ENCODE data around the gene CT47C1.
A peak's percentile ranks its signal among the peaks of the same experiment; 100 is the strongest.
"Not testable (repeated sequence)": the region's sequence is repeated elsewhere in the genome, so short reads cannot be mapped to it uniquely, and the experiment has no call there.

Gene CT47C1

DNA sequence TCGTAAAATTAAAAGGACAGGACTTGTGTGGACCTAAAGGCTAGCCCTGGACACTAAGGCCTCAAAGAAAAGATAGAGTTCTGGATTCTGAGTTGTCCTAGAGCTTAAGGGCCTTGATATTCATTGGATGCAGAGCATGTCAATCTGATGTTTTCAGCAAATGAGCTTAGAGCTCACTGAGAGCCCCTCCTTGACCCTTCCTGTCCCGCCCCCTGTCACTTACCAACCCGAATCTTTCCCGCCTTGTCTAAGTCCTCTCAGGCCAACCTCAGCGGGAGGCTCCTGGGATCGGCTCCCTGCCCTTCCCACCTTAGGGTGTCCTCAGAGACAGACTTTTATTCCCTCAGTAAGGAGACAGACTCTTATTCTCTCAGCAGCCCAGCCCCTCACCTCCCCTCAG, at the start of gene CT47C1:
TSS of gene CT47C1 (plus strand) at position 250 of the 400 bp plus-strand sequence. CDS start 233 bp downstream, outside the sequence.
- DNase-seq: no peak
- in situ Hi-C loops (cut with MboI; ENCODE audit: low pct_unique_long_range_greater_than_20kb, low sequenced_read_pairs): no loop called here

DNA sequence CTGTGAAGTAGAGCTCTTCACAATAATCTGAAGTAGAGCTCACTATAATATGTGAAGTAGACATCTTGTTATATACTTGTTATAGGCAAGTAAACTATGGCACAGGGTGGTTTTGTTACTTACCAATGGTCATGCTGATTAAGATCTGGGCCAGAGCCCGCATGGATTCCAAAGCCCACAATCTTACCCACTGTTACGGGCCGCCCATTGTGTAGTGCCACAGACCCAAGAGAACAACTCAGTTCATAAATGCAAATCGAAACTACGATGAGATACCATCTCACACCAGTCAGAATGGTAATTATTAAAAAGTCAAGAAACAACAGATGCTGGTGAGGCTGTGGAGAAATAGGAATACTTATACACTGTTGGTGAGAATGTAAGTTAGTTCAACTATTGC, 46.9 kb upstream of the CT47C1 start:
- DNase-seq: no peak

DNA sequence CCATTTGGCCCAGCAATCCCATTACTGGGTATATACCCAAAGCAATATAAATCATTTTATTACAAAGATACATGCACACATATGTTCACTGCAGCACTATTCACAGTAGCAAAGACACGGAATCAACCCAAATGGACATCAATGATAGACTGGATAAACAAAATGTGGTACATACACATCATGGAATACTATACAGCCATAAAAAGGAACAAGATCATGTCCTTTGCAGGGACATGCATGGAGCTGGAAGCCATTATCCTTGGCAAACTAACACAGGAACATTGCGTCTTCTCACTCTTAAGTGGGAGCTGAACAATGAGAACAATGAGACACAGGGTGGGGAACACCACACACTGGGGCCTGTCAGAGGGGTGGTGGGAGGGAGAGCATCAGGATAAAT, 46.4 kb upstream of the CT47C1 start:
- DNase-seq; in situ Hi-C loops (cut with MboI; ENCODE audit: low pct_unique_long_range_greater_than_20kb, low sequenced_read_pairs): not testable (repeated sequence)

More for the DNA sequence above, 46.9 kb upstream of the CT47C1 start:
- in situ Hi-C loops (cut with MboI; ENCODE audit: low pct_unique_long_range_greater_than_20kb, low sequenced_read_pairs): no loop called here

DNA sequence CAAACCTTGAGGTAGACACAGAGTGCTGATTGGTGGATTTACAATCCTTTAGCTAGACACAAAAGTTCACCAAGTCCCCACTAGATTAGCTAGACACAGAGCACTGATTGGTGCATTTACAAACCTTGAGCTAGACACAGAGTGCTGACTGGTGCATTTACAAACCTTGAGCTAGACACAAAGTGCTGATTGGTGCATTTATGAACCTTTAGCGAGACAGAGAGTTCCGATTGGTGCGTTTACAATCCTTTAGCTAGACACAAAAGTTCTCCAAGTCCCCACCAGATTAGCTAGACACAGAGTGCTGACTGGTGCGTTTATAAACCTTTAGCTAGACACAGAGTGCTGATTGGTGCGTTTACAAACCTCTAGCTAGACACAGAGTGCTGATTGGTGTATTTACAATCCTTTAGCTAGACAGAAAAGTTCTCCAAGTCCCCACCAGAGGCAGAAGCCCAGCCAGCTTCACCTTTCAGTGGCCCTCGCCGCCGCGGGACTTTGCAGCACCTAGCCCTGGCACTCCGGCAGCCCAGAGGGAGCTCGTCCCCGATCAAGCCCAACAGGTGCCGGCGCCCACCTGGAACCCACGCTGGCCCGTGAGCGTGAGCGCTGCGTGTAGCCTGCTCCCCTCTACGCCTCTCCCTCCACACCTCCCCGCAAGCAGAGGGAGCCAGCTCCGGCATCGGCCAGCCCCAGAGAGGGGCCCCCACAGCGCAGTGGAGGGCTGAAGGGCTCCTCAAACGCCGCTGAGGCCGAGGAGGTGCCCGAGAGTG, 44.6 kb upstream of the CT47C1 start:
- in situ Hi-C loops (cut with MboI; ENCODE audit: low pct_unique_long_range_greater_than_20kb, low sequenced_read_pairs): not testable (repeated sequence)

DNA sequence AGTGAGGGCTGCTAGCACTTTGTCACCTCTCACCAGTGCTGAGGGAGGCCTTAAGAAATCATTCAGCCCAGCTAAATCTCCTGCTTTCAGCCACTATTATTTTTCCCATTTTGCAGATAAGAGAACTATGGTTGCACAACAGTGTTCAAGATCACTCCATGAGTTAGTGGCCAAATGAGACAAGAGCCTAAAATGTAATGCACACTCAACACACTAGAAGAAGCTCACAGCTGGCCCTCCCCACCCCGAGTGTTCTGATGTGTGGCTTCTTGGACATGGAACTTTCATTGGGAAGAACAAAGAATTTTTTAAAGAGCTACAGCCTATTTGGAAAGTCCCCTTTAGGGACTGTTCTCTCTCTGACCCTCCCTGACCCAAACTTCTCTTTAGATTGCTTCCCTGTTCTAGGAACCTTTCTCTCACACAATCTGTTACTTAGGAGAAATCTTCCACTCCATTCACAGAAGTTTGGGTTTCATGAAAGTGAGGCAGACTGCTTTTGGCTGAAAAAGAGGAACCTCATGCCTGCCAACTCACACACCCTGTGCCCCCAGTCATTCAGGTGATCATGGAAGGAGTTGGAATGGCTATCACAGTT, 44.0 kb upstream of the CT47C1 start:
- in situ Hi-C loops (cut with MboI; ENCODE audit: low pct_unique_long_range_greater_than_20kb, low sequenced_read_pairs): no loop called here
- peak; percentile 26 for DNase-seq

More for the DNA sequence above, 44.6 kb upstream of the CT47C1 start:
- not testable (repeated sequence) for DNase-seq

DNA sequence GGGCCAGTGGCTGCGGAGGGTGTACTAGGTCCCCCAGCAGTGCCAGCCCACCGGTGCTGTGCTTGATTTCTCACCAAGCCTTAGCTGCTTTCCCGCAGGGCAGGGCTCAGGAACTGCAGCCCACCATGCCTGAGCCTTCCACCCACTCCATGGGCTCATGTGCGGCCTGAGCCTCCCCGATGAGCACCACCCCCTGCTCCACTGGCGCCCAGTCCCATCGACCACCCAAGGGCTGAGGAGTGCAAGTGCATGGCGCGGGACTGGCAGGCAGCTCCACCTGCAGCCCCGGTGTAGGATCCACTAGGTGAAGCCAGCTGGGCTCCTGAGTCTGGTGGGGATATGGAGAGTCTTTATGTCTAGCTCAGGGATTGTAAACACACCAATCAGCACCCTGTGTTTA, 43.1 kb upstream of the CT47C1 start:
- in situ Hi-C loops (cut with MboI; ENCODE audit: low pct_unique_long_range_greater_than_20kb, low sequenced_read_pairs): not testable (repeated sequence)

DNA sequence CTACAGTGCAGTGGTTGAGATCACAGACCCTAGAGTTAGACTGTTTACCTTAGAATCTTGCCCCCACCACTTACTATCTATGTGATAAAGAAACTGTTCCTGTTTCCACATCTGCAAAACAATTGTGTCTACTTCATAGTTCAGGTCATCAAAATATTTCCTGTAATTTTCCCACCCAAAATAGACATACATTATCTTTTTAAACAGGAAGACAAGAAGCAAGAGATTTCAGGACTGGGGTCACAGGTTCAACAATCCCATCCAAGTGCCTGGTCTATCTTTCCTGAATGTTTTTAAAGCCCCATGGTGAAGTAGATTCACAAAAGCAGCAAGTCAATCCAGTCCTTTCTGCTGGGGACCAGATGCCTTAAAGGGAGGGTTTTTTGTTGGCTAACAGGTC, 41.8 kb upstream of the CT47C1 start:
- no peak for DNase-seq
- in situ Hi-C loops (cut with MboI; ENCODE audit: low pct_unique_long_range_greater_than_20kb, low sequenced_read_pairs): no loop called here

More for the DNA sequence above, 43.1 kb upstream of the CT47C1 start:
- DNase-seq: not testable (repeated sequence)

DNA sequence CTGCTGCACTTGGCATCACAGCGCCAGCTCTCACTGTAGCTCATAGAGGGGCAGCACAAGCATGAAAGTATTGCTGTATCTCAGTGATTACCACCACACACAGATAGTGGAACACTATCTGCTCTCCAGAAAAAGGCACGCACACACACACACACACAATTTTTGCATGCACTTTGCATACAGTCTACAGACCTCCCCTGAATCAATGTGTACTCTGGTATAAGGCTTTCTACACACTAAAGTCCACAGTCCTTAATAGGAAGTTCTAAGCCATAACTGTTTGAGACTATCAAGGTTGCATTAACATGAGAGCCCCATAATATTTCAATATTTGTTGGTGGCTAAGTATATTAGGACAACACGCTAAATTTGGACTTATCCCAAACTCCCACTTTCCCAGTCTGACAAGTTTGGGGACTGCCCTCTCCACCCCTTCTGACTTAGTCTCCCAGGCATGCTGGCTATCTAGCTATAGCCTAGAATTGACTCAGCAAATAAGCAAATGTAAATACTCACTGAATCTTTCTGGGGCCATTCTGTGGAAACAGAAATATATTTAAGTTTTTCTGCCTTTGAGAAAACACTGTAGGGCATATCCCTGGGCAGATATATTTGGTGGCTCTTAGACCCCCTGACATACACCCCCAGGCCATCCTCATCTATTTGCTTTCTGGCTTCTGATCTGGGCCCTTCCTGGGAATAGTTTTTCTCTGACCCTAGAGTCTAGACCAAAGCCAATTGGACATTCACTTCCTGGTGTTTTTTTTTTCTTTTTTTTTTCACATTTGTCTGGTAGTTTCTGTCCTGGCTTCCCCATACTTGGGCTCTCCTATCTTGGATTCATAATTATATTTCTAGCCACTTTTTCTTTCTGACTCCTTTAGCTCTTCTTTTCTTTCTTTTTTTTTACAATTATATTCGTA, 36.4 kb upstream of the CT47C1 start:
- in situ Hi-C loops (cut with MboI; ENCODE audit: low pct_unique_long_range_greater_than_20kb, low sequenced_read_pairs): no loop called here
- no peak for DNase-seq

DNA sequence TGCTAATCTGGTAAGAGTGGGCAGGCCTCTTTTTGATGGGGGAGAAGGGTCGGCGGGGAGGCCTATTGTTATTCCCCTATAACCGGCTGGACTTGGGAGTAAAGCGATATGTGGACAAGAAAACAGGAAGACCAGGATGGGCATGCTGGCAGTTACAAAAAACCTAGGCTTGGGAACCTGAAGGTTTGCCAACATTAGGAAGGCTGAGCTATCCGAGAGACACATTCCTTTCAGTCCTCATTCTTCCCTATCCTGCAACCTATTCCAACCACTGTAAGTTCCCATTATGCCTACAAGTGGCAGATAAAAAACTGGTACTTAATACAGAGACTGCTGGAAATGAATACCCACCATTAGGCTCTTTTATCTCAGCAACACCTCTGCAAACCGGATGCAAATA, 32.4 kb upstream of the CT47C1 start:
- in situ Hi-C loops (cut with MboI; ENCODE audit: low pct_unique_long_range_greater_than_20kb, low sequenced_read_pairs): no loop called here
- DNase-seq: no peak

DNA sequence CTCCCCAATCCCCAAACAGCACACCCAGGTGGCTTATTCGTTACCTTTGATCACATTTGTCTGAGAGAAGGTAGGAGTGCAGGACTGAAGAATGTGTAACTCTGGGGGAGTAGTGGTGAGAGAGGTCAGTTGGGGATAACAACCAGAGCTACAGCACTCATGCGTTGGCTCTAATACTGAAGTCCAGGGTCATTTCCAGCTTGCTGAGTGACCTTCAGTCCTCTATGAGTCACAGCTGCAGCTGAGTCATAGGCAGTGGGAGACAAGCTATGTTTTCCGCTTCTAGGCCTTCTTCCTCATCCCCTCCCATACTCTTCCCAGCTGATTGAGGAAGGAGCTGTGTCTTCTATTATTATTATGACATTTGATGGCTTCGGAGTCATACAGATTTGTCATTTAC, 31.6 kb upstream of the CT47C1 start:
- in situ Hi-C loops (cut with MboI; ENCODE audit: low pct_unique_long_range_greater_than_20kb, low sequenced_read_pairs): no loop called here
- DNase-seq: no peak

DNA sequence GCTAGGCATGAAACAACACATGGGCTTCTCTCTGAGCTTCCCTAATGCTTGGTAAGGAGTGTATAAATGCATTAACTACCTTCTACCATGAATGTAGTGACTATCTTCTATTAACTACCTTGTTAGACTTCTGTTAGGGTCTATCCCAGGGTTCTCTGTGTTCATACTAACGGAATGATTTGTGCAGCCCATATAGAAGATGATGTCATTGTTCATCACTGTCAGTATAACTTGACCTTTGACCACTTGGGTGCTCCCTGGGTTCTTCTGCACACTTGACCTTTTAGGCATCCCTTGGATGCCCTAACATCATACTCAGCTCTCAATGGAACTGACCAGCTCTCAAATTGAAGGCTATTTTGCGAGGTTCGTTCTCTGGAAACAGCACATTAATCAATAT, 30.8 kb upstream of the CT47C1 start:
- in situ Hi-C loops (cut with MboI; ENCODE audit: low pct_unique_long_range_greater_than_20kb, low sequenced_read_pairs): no loop called here
- DNase-seq: no peak

DNA sequence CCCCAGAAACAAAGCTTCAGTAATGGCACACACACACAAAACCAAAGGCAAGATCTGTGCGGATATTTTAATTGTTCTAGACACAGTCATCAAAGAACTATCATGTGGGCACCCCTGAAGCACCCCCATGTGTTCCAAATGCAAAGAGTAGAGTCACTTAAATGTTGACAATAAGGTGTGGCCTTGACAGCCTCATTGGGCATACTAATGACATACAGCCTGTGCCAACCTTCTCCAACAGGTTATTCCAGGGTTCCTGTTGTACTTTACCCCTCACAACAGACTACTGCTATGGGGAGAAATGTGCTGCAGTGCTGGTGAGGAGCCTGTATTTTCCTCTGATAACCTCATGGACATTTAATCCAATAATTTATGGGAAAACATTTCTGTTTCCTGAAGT, 29.8 kb upstream of the CT47C1 start:
- no peak for DNase-seq
- in situ Hi-C loops (cut with MboI; ENCODE audit: low pct_unique_long_range_greater_than_20kb, low sequenced_read_pairs): no loop called here

DNA sequence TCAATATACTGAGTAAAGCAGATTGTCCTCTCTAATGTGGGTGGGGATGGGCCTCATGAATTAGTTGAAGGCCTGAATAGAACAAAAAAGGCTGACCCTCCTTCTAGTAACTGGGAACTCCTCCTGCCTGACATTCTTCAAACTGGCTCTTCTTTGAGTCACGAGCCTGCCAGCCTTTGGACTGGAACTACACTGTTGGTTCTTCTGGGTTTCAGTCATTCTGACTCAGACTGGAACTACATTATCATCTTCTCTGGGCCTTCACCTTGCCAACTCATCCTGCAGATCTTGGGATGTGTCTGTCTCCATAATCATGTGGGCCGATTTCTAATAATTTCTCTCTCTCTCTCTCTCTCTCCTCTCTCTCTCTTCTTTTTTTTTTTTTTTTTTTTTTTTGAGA, 26.9 kb upstream of the CT47C1 start:
- in situ Hi-C loops (cut with MboI; ENCODE audit: low pct_unique_long_range_greater_than_20kb, low sequenced_read_pairs): no loop called here
- DNase-seq: no peak

DNA sequence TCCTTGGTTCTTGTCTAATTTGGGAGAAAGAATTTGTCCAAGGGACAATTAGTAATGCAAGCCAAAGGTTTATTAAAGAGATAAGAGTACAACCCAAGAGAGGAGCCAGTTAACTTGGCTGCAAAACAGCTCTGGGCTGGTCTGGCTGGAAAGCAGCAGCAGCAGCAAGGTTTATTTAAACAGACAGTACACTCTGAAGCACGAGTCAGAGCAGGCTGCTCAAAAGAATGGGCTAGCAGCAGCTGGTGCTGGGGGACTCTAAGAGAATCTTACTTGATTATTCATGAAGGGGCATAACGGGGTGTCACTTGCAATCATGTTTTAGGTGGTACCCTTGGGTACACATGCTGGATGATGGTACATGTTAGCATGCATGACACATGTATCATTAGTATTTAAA, 17.1 kb upstream of the CT47C1 start:
- in situ Hi-C loops (cut with MboI; ENCODE audit: low pct_unique_long_range_greater_than_20kb, low sequenced_read_pairs): no loop called here
- no peak for DNase-seq

DNA sequence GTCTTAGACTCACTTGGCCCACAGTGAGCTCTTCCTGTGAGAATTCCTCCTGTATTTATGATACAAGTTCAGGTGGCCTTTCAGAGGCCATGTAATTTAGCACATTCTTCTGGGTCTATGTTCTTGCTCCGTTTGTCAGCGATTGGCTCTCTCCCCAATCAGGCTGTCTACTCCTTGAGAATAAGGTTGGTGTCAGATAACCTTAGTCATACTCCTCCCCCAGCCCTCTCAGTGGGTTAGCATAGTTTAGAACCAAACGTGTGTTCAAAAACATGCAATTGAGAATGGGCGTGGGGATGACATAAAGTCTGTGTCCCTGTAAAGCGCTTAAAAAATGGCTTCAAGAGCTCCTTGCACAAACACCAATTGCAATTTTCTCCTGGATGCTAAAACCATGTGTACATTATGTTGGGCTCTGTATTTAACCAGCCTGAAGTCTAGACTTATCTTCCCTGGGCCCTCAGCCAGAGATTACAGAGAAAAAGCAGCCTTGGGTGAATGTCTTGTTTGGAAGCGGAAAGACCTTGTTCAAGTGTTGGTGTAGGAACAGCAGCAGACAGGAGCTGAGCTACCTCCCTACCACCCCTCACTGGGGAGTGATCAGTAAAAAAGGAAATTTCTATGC, 9.9 kb upstream of the CT47C1 start:
- in situ Hi-C loops (cut with MboI; ENCODE audit: low pct_unique_long_range_greater_than_20kb, low sequenced_read_pairs): no loop called here
- no peak for DNase-seq

DNA sequence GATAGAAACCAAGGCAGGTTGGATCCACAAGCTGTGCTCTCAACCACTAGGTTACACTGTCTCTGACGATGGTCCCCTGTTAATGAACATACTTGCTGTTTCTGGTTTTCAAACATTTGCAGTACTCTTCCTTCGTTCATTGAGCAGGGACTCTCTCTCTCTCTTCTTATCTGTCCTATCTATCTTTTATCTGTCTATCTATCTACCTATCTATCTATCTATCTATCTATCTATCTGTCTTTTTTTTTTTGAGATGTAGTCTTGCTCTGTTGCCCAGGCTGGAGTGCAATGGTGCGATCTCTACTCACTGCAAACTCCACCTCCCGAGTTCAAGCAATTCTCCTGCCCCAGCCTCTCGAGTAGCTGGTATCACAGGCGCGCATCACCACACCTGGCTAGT, 9.4 kb upstream of the CT47C1 start:
- in situ Hi-C loops (cut with MboI; ENCODE audit: low pct_unique_long_range_greater_than_20kb, low sequenced_read_pairs): no loop called here
- DNase-seq: no peak

DNA sequence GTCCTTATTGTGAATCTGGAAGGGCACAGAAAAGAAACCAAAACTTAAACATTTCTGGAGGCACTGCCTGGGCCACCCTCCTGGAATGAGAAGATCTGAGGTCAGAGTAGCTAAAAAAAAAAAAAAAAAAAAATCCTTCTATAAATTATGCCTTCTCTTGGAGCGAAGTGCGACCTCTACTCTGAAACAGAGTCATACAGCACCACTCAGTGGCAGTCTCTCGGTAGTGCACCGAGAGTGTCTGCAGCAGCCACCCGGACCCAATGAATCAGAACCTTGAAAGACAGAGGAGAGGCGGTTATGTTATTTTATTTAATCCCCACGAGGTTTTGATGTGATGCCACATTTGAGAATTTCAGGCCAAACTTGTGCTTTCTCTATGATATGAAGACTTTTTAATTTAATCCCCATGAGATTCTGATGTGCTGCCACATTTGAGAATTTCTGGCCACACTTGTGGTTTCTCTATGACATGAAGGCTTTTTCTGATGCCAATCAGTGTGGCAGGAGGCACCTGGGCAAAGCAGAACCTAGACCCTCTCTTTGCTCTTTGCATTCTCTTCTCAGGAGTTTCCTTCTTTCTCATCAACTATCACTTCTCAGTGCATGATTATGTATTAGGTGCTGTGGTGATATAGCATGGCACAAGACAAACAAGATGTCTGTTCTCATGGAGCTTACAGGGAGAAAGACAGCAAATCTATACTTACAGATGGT, 5.6 kb upstream of the CT47C1 start:
- peak; percentile 73 for DNase-seq
- in situ Hi-C loops (cut with MboI; ENCODE audit: low pct_unique_long_range_greater_than_20kb, low sequenced_read_pairs): no loop called here

DNA sequence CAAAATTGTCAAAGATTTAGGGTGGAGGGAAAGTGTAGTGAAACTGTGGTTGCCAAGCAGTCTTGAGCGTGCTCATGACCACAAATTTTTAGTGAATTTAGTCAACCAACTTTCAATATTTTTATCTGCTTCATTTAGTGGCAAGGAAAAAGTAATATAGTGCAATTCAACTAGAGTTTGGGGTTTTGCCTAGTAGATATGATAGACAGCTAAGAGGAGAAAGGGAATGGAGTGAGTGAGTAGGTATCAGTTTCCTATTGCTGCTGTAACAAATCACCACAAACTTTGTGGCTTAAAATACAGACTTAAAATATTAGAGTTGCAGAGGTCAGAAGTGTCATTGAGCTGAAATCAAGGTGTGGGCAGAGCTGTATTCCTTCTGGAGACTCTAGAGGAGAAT, 3.7 kb upstream of the CT47C1 start:
- no peak for DNase-seq
- in situ Hi-C loops (cut with MboI; ENCODE audit: low pct_unique_long_range_greater_than_20kb, low sequenced_read_pairs): no loop called here

DNA sequence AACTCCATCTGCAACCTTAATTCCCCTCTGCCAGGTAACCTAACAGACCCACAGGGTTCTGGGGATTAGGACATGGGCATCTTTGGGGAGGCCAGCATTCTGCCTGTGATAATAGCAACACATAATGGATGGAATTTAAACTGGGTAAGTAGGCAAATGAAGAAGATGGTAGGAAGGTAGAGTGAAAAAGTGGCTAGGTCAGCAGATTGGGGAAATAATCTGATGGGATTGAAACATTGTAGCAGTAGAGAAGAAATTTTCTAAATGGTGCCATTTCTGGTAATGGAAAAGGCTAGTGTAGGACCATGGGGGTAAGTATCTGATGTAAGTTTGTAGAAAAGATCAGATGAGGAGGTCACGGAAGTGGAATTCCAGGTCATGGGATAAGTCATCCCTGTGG, 3.0 kb upstream of the CT47C1 start:
- in situ Hi-C loops (cut with MboI; ENCODE audit: low pct_unique_long_range_greater_than_20kb, low sequenced_read_pairs): no loop called here
- DNase-seq: no peak
